ENCODE results near the gene MED6.

DNA sequence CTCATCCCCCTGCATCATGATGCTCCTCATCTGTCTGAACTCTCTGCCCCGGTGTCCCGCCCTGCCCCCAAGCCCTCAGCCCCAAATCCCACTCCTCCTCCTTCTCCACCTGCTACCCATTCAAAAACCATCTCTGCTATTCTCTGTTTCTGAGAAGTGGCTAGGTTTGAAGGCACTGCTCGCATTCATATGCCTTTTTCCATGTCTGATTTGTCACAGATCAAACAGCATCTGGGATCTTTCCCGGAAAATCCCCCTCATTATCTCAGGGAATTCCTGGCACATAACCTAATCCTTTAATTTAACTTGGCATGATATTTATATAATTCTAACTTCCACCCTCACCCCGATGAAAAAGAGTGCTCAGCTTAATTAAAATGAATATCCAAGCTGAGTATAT, 62.4 kb downstream of the MED6 start:
- TF ChIP-seq, protein P1, sequence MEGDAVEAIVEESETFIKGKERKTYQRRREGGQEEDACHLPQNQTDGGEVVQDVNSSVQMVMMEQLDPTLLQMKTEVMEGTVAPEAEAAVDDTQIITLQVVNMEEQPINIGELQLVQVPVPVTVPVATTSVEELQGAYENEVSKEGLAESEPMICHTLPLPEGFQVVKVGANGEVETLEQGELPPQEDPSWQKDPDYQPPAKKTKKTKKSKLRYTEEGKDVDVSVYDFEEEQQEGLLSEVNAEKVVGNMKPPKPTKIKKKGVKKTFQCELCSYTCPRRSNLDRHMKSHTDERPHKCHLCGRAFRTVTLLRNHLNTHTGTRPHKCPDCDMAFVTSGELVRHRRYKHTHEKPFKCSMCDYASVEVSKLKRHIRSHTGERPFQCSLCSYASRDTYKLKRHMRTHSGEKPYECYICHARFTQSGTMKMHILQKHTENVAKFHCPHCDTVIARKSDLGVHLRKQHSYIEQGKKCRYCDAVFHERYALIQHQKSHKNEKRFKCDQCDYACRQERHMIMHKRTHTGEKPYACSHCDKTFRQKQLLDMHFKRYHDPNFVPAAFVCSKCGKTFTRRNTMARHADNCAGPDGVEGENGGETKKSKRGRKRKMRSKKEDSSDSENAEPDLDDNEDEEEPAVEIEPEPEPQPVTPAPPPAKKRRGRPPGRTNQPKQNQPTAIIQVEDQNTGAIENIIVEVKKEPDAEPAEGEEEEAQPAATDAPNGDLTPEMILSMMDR (conservative IDR thresholded peaks at IDR 0.05; ENCODE audit: low read length), result no peak
- no peak for TF ChIP-seq EZH2phosphoT487 (IDR thresholded peaks at IDR 0.05; ENCODE audit: borderline replicate concordance)
